K562 (cell line): Measurements from ENCODE around the gene NISCH. TPM values are rescaled to one million over a fixed set of nuclear protein-coding genes. Genes with fewer than 3 reads are reported as not detected.
A peak's percentile ranks its signal among the peaks of the same experiment; 100 is the strongest.

ENCODE experiments used
- BRF1 ChIP-seq: IDR thresholded peaks from 3 replicates; pipeline ENCODE4 v1.6.1; 2011; ENCODE audit warnings: borderline replicate concordance, mild to moderate bottlenecking; ENCODE audit not compliant: insufficient read length; ENCODE audit errors: extremely low read depth
- CBX5 ChIP-seq: IDR thresholded peaks from 2 replicates; pipeline ENCODE4 v1.6.1; 2014; ENCODE audit warnings: low read depth, borderline replicate concordance
- CTCF ChIP-seq, 3 experiments: IDR thresholded peaks in 2 of 3; conservative IDR thresholded peaks in 1 of 3; 2 replicates each; pipeline ENCODE4 v1.5.1; 2011 to 2012; ENCODE audit warnings: low read length in 3 of 3, mild to moderate bottlenecking in 3 of 3, control low read depth in 2 of 3, improper control_type of control experiment in 1 of 3, inconsistent platforms in 1 of 3, low read depth in 1 of 3, mixed read lengths in 1 of 3, moderate library complexity in 1 of 3; ENCODE audit not compliant: insufficient read depth in 2 of 3
- FOS ChIP-seq: IDR thresholded peaks from 3 replicates; pipeline ENCODE4 v1.6.1; 2011; ENCODE audit not compliant: insufficient read length; ENCODE audit errors: extremely low read depth
- FOXA3 ChIP-seq, 2 experiments: fragments of 450-650 bp in 1 of 2; sonication (generic) in 1 of 2; formaldehyde crosslinking; IDR thresholded peaks in 1 of 2; conservative IDR thresholded peaks in 1 of 2; 2 replicates each; pipeline versions ENCODE4 v1.4.0 to v1.8.0; 2020 to 2022; ENCODE audit warnings: mild to moderate bottlenecking in 2 of 2, missing genetic modification reagents in 1 of 2
- HMG20A ChIP-seq: fragments of 450-650 bp; formaldehyde crosslinking; conservative IDR thresholded peaks from 2 replicates; pipeline ENCODE4 v1.4.0; 2020; ENCODE audit warnings: mild to moderate bottlenecking, mixed read lengths
- IRF9 ChIP-seq: fragments of 450-650 bp; IDR thresholded peaks from 2 replicates; pipeline ENCODE4 v1.6.1; 2016; ENCODE audit warnings: missing biosample characterization, missing genetic modification characterization
- KLF6 ChIP-seq: fragments of 250-450 bp; sonication (Bioruptor Pico); IDR thresholded peaks from 2 replicates; pipeline ENCODE4 v1.4.0; 2020; ENCODE audit warnings: mild to moderate bottlenecking, moderate library complexity, borderline replicate concordance
- MAZ ChIP-seq, 2 experiments: fragments of 450-650 bp in 1 of 2; sonication (generic) in 1 of 2; formaldehyde crosslinking; IDR thresholded peaks in 1 of 2; conservative IDR thresholded peaks in 1 of 2; 2 replicates each; pipeline versions ENCODE4 v1.4.0 to v1.5.0; 2020; ENCODE audit warnings: mild to moderate bottlenecking in 1 of 2, missing genetic modification reagents in 1 of 2
- NFIX ChIP-seq: fragments of 250-450 bp; sonication (Bioruptor Pico); IDR thresholded peaks from 2 replicates; pipeline ENCODE4 v1.4.0; 2020; ENCODE audit warnings: low read depth, mild to moderate bottlenecking, moderate library complexity
- SNRNP70 ChIP-seq: fragments of 200-400 bp; formaldehyde crosslinking; optimal IDR thresholded peaks from 2 replicates; pipeline ENCODE3; 2017; ENCODE audit warnings: low read depth, low read length
- SREBF1 ChIP-seq: fragments of 150-350 bp; IDR thresholded peaks from 2 replicates; pipeline ENCODE4 v1.6.1; 2014; ENCODE audit warnings: antibody characterized with exemption, low read depth, low read length, borderline replicate concordance
- STAT5B ChIP-seq: fragments of 250-450 bp; sonication (Bioruptor Pico); IDR thresholded peaks from 2 replicates; pipeline ENCODE4 v1.8.0; 2021; ENCODE audit warnings: mild to moderate bottlenecking, inconsistent platforms
- TAF9B ChIP-seq: fragments of 450-650 bp; IDR thresholded peaks from 2 replicates; pipeline ENCODE4 v1.6.1; 2018; ENCODE audit warnings: mild to moderate bottlenecking; ENCODE audit not compliant: partially characterized antibody
- TRIM25 ChIP-seq: fragments of 450-650 bp; IDR thresholded peaks from 2 replicates; pipeline ENCODE4 v1.7.0; 2016; ENCODE audit warnings: borderline replicate concordance
- TSHZ1 ChIP-seq: fragments of 250-450 bp; sonication (Bioruptor Pico); IDR thresholded peaks from 2 replicates; pipeline ENCODE4 v1.4.0; 2020; ENCODE audit warnings: mild to moderate bottlenecking, moderate library complexity
- polyA plus RNA-seq, 8 experiments: library from polyadenylated mRNA; depleted of rRNA in 4 of 8; stranded (reverse) in 5 of 8; unstranded in 3 of 8; fragments of >200 nt; fragmentation: Nextera tagmentation in 2 of 8; fragmentation: Illumina TruSeq in 1 of 8; extraction: Ambion mirVana in 2 of 8; extraction: Trizol in 1 of 8; gene quantifications; 2 replicates each; pipeline versions ENCODE4 v1.2.1 to v1.2.3, GENCODE V29; 2011 to 2014; ENCODE audit warnings: inconsistent platforms in 1 of 8, missing spikeins in 1 of 8
- total RNA-seq, 7 experiments: library from RNA; depleted of rRNA in 6 of 7; stranded (reverse); fragments of >200 nt in 6 of 7; fragmentation: Illumina TruSeq in 2 of 7; extraction: Trizol in 2 of 7; gene quantifications; 2 replicates each; pipeline versions ENCODE4 v1.2.1 to v1.2.3, GENCODE V29; 2011 to 2021; ENCODE audit warnings: low replicate concordance in 1 of 7

The NISCH gene
- total and polyA plus RNA-seq, 9 of the 15 experiments (the other 6 are each of a cell fraction or from before 2014, with no cell fraction given), result 0.44 to 43.5 (median 23.4) TPM

- no peak for TF ChIP-seq TRIM25
- no peak for TF ChIP-seq BRF1
- TF ChIP-seq NFIX (CRISPR knock-in tag), result no peak
- TF ChIP-seq FOS, result no peak
- no peak for TF ChIP-seq HMG20A (CRISPR knock-in tag)
- no peak for TF ChIP-seq SNRNP70
- TF ChIP-seq TSHZ1 (CRISPR knock-in tag), result no peak
- TF ChIP-seq CTCF (IDR thresholded peaks at IDR 0.05 in 2 of 3, conservative IDR thresholded peaks at IDR 0.05 in 1 of 3; ENCODE audit: insufficient read depth in 2 of 3, low read depth in 1 of 3, low read length in 3 of 3), result no peak
- no peak for TF ChIP-seq STAT5B (CRISPR knock-in tag)
- no peak for TF ChIP-seq SREBF1
- peak; percentile 45 to 68; a peak in 2 of 4 replicates for TF ChIP-seq MAZ (CRISPR knock-in tag; conservative IDR thresholded peaks at IDR 0.05 in 1 of 2, IDR thresholded peaks at IDR 0.05 in 1 of 2)
- TF ChIP-seq CBX5, result no peak
- TF ChIP-seq IRF9 (tag), result peak; percentile 45; the same call in 1 of the 2 replicates
- TF ChIP-seq KLF6 (CRISPR knock-in tag), result no peak
- TF ChIP-seq FOXA3 (CRISPR knock-in tag; conservative IDR thresholded peaks at IDR 0.05 in 1 of 2, IDR thresholded peaks at IDR 0.05 in 1 of 2), result no peak
- no peak for TF ChIP-seq TAF9B
These were observed at the start of gene NISCH (continued) for GRCh38 chr3:52455283-52456168.
